Gastroesophageal sphincter (tissue), 3 donors: ENCODE measurements around the gene FLCN.

Source experiments
- CTCF ChIP-seq, 4 experiments: fragments of 200-600 bp in 2 of 4; fragments of 450-650 bp in 2 of 4; sonication (generic) in 1 of 4; IDR thresholded peaks; one replicate each; pipeline ENCODE4 v1.5.1; 2017 to 2019; ENCODE audit warnings: antibody characterized with exemption in 4 of 4, mild to moderate bottlenecking in 2 of 4, moderate library complexity in 2 of 4
- EP300 ChIP-seq: sonication (generic); formaldehyde crosslinking; IDR thresholded peaks from one replicate; pipeline ENCODE4 v1.6.1; 2017; ENCODE audit warnings: antibody characterized with exemption, mild to moderate bottlenecking
- POLR2A ChIP-seq, 2 donors: fragments of 450-650 bp; IDR thresholded peaks; one replicate each; pipeline ENCODE4 v1.6.1; 2017; ENCODE audit warnings: antibody characterized with exemption in 2 of 2, mild to moderate bottlenecking in 2 of 2, moderate library complexity in 1 of 2
- POLR2AphosphoS5 ChIP-seq: sonication (generic); formaldehyde crosslinking; IDR thresholded peaks from one replicate; pipeline ENCODE4 v1.6.1; 2017; ENCODE audit warnings: antibody characterized with exemption

- TF ChIP-seq CTCF (IDR thresholded peaks at IDR 0.05): no peak
- no peak for TF ChIP-seq EP300
- no peak for TF ChIP-seq POLR2AphosphoS5
- no peak for TF ChIP-seq POLR2A (IDR thresholded peaks at IDR 0.05)
Measured at GRCh38 chr17:17182598-17183136, 54.3 kb downstream of the FLCN start.
